GM23248 (cell line): ENCODE data around the gene SNX20.

Experiments used
- EZH2 ChIP-seq: fragments of 200-600 bp; sonication (generic); IDR thresholded peaks from 2 replicates; pipeline ENCODE4 v1.6.1; 2018; ENCODE audit warnings: antibody characterized with exemption, mild to moderate bottlenecking; ENCODE audit not compliant: insufficient read depth, poor library complexity, severe bottlenecking
- EZH2phosphoT487 ChIP-seq: fragments of 200-600 bp; sonication (generic); IDR thresholded peaks from 2 replicates; pipeline ENCODE4 v1.6.1; 2018; ENCODE audit warnings: antibody characterized with exemption, moderate library complexity, mild to moderate bottlenecking, low read depth; ENCODE audit not compliant: insufficient read depth

GRCh38 chr16:50676684-50677225, 4.4 kb downstream of the SNX20 start:
- TF ChIP-seq EZH2, result no peak
- no peak for TF ChIP-seq EZH2phosphoT487
